GM23248 (cell line): ENCODE data around the gene RMI1. TPM values are rescaled to one million over a fixed set of nuclear protein-coding genes. Genes with fewer than 3 reads are reported as not detected.

Experiments used
- DNase-seq: peaks from one replicate; pipeline ENCODE4 v3.0.0-alpha.2; 2015
- H2AFZ ChIP-seq: fragments of 200-600 bp; sonication (generic); 2 replicates; pipeline ENCODE4 v1.6.1; 2016; ENCODE audit warnings: antibody characterized with exemption
- H3F3A ChIP-seq: fragments of 200-600 bp; sonication (generic); 2 replicates; pipeline ENCODE4 v1.6.1; 2016; ENCODE audit warnings: mild to moderate bottlenecking, antibody characterized with exemption, mixed run types; ENCODE audit not compliant: insufficient read depth
- H3K27ac ChIP-seq: fragments of 200-600 bp; sonication (generic); 2 replicates; pipeline ENCODE4 v1.5.1; 2016; ENCODE audit warnings: mild to moderate bottlenecking
- H3K27me3 ChIP-seq: fragments of 200-600 bp; sonication (generic); replicated peaks from 2 replicates; pipeline ENCODE4 v1.6.1; 2016; ENCODE audit warnings: mild to moderate bottlenecking; ENCODE audit not compliant: insufficient read depth
- H3K36me3 ChIP-seq: fragments of 200-600 bp; sonication (generic); 2 replicates; pipeline ENCODE4 v1.6.1; 2016; ENCODE audit warnings: low read depth, mild to moderate bottlenecking
- H3K4me1 ChIP-seq: fragments of 200-600 bp; sonication (generic); 2 replicates; pipeline ENCODE4 v1.6.1; 2016; ENCODE audit warnings: mild to moderate bottlenecking; ENCODE audit not compliant: insufficient read depth
- H3K4me2 ChIP-seq: fragments of 200-600 bp; sonication (generic); one replicate; pipeline ENCODE4 v1.6.1; 2016; ENCODE audit warnings: mild to moderate bottlenecking; ENCODE audit not compliant: unreplicated experiment
- H3K4me3 ChIP-seq: fragments of 200-600 bp; sonication (generic); 2 replicates; pipeline ENCODE4 v1.5.1; 2016; ENCODE audit warnings: mild to moderate bottlenecking
- H3K79me2 ChIP-seq: fragments of 200-600 bp; sonication (generic); 2 replicates; pipeline ENCODE4 v1.6.1; 2016; ENCODE audit warnings: mild to moderate bottlenecking; ENCODE audit not compliant: insufficient read depth
- H3K9ac ChIP-seq: fragments of 200-600 bp; sonication (generic); 2 replicates; pipeline ENCODE4 v1.6.1; 2016; ENCODE audit warnings: mild to moderate bottlenecking
- H3K9me2 ChIP-seq: fragments of 200-600 bp; sonication (generic); 2 replicates; pipeline ENCODE4 v1.6.1; 2016; ENCODE audit warnings: mixed run types, mild to moderate bottlenecking, moderate library complexity; ENCODE audit not compliant: insufficient read depth
- H3K9me3 ChIP-seq: fragments of 200-600 bp; sonication (generic); one replicate; pipeline ENCODE4 v1.6.1; 2017; ENCODE audit warnings: low read depth
- H4K20me1 ChIP-seq: fragments of 200-600 bp; sonication (generic); 2 replicates; pipeline ENCODE4 v1.6.0; 2016; ENCODE audit not compliant: insufficient read depth
- EZH2 ChIP-seq: fragments of 200-600 bp; sonication (generic); IDR thresholded peaks from 2 replicates; pipeline ENCODE4 v1.6.1; 2018; ENCODE audit warnings: antibody characterized with exemption, mild to moderate bottlenecking; ENCODE audit not compliant: insufficient read depth, poor library complexity, severe bottlenecking
- EZH2phosphoT487 ChIP-seq: fragments of 200-600 bp; sonication (generic); IDR thresholded peaks from 2 replicates; pipeline ENCODE4 v1.6.1; 2018; ENCODE audit warnings: antibody characterized with exemption, moderate library complexity, mild to moderate bottlenecking, low read depth; ENCODE audit not compliant: insufficient read depth
- WGBS, 2 experiments: methylation state at CpG; one replicate each; pipeline ENCODE4 v1.1.6; 2015 to 2017; ENCODE audit warnings: low lambda C conversion rate in 2 of 2, low coverage in 1 of 2; ENCODE audit errors: missing lambda C conversion rate in 2 of 2; 5-methylcytosine and 5-hydroxymethylcytosine counted together
- in situ Hi-C: fragments of 300-500 bp; cut with MboI; formaldehyde crosslinking; loops from 2 replicates; pipeline ENCODE4 v1.15.0; 2020
- polyA plus RNA-seq: library from polyadenylated mRNA; unstranded; fragments of >200 nt; fragmentation: Nextera tagmentation; extraction: Ambion mirVana; gene quantifications from 2 replicates; pipeline ENCODE4 v1.2.1, GENCODE V29; 2016
- total RNA-seq: library from RNA; depleted of rRNA; stranded (reverse); fragments of >200 nt; shearing (Covaris generic); gene quantifications from 2 replicates; pipeline ENCODE4 v1.2.3, GENCODE V29; 2014

The RMI1 gene
- total and polyA plus RNA-seq, 2 experiments from 2014 or later, result 5.7 to 9.0 TPM

GRCh38 chr9:83976372-83976771 lies 4.2 kb upstream of the RMI1 start:
- Histone ChIP-seq H3F3A (peaks cover 80% of the 10 kb centered on the region), H2AFZ (no peak overlapping the region), H3K27me3 (no peaks in the 10 kb centered on the region), H3K9me2 (no peaks in the 10 kb centered on the region), H3K9ac (peak overlapping the region; percentile 100), H3K9me3 (no peaks in the 10 kb centered on the region), H3K27ac (peak overlapping the region; percentile 4; the same call in 1 of the 2 replicates), H3K79me2 (peaks cover 91% of the 10 kb centered on the region), H3K36me3 (peaks cover 67% of the 10 kb centered on the region), H4K20me1 (peaks cover 58% of the 10 kb centered on the region), H3K4me3 (peak overlapping the region; percentile 95), H3K4me1 (peaks cover 23% of the 10 kb centered on the region), H3K4me2 (peak overlapping the region; percentile 93)
- DNase-seq, result no peak
- TF ChIP-seq EZH2, result no peak
- no peak for TF ChIP-seq EZH2phosphoT487
- WGBS, 2 experiments, result 8 to 11% methylated on average over 2 of the region's 2 CpGs
- in situ Hi-C loops, result no loop called here

DNA sequence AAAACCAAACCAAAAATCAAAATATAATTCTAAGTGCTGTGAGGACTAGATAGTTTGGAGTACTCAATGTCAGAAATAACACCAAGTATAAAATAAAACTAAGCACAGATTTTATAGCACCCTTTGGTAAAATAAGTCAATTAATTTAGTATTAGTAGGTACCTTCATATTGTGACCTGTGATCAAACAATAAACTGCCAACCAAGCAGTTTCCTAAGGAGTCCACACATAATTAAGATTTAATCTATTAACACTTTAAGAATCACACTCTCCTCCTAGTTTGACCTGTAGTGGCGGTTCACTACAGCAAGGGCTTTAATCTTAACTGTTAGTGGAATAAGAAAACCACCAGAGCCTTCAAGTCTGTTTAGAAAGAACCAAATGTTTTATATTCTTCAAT lies 3.4 kb upstream of the RMI1 start:
- DNase-seq, result no peak
- peaks cover 59% of the 10 kb centered on the region for H3K36me3 ChIP-seq
- H3K9me2 ChIP-seq, result no peaks in the 10 kb centered on the region
- H4K20me1 ChIP-seq, result peaks cover 57% of the 10 kb centered on the region
- TF ChIP-seq EZH2, result no peak
- TF ChIP-seq EZH2phosphoT487, result no peak
- peak overlapping the region; percentile 93 for H3K4me2 ChIP-seq
- peak overlapping the region; percentile 95 for H3K4me3 ChIP-seq
- H3K27ac ChIP-seq, result peak overlapping the region; percentile 8; the same call in 1 of the 2 replicates
- no peaks in the 10 kb centered on the region for H3K9me3 ChIP-seq
- peaks cover 28% of the 10 kb centered on the region for H3K4me1 ChIP-seq
- H3K27me3 ChIP-seq, result no peaks in the 10 kb centered on the region
- WGBS, 2 experiments, result 53 to 63% methylated on average over 1 of the region's 1 CpG
- in situ Hi-C loops, result no loop called here
- H3F3A ChIP-seq, result peaks cover 78% of the 10 kb centered on the region
- H2AFZ ChIP-seq, result no peak overlapping the region
- H3K79me2 ChIP-seq, result peaks cover 91% of the 10 kb centered on the region
- H3K9ac ChIP-seq, result peak overlapping the region; percentile 100

GRCh38 chr9:83978992-83979811 lies 1.4 kb upstream of the RMI1 start:
- H3K79me2 ChIP-seq, result peaks cover 91% of the 10 kb centered on the region
- H3K4me3 ChIP-seq, result peak overlapping the region; percentile 95
- peaks cover 39% of the 10 kb centered on the region for H3K36me3 ChIP-seq
- in situ Hi-C loops, result no loop called here
- H3K4me2 ChIP-seq, result peak overlapping the region; percentile 93
- no peak for TF ChIP-seq EZH2phosphoT487
- TF ChIP-seq EZH2, result no peak
- peaks cover 24% of the 10 kb centered on the region for H3K4me1 ChIP-seq
- H3K27ac ChIP-seq, result peak overlapping the region; percentile 99
- peaks cover 49% of the 10 kb centered on the region for H4K20me1 ChIP-seq
- no peaks in the 10 kb centered on the region for H3K27me3 ChIP-seq
- H3K9me3 ChIP-seq, result no peaks in the 10 kb centered on the region
- H3K9ac ChIP-seq, result peak overlapping the region; percentile 100
- H3F3A ChIP-seq, result peaks cover 60% of the 10 kb centered on the region
- no peaks in the 10 kb centered on the region for H3K9me2 ChIP-seq
- H2AFZ ChIP-seq, result no peak overlapping the region
- DNase-seq, result peak; percentile 91
- WGBS, 2 experiments, result 1% methylated on average over 39 to 55 of the region's 55 CpGs

DNA sequence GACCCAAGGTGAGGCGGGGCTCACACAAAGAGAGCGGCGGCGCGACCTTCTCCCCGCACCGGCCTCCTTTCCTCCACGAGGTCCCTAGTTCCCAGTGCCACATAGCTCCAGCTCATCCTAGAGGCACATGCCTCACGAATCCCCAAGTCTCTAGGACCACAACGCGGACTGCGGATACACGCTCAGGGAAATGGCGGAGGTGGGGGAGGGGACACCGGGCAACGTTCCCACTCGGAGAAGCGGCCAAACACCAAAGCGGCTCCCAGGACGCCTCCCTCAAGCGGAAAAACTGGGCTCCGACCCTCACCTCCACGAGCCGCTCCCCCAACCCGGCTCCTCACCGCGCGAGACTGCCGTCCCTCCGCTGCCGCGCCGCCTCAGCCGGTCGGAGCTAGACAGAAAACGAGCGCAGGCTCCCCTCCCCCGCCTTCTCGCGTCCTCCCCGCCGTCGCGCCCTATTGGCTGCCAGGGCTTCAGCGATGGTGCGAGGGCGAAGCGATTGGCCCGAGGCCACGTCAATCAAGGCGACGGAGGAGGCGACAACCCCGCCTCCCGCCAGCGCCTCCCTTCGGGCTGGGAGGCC lies 702 bp upstream of the RMI1 start, which contains the start of gene HNRNPK:
Gene HNRNPK, minus strand, starts transcription at position 404 of the 583 bp plus-strand sequence. CDS start 1,963 bp downstream, outside the sequence.
- Histone ChIP-seq H3K36me3 (peaks cover 32% of the 10 kb centered on the region), H3K9me3 (no peaks in the 10 kb centered on the region), H3K4me2 (peak within 1 kb of the TSS; percentile 93), H3K79me2 (peaks cover 91% of the 10 kb centered on the region), H3K9me2 (no peaks in the 10 kb centered on the region), H3F3A (peaks cover 53% of the 10 kb centered on the region), H3K27me3 (no peaks in the 10 kb centered on the region), H4K20me1 (peaks cover 42% of the 10 kb centered on the region), H3K27ac (peak within 1 kb of the TSS; percentile 99), H3K4me1 (peaks cover 24% of the 10 kb centered on the region), H3K9ac (peak within 1 kb of the TSS; percentile 100), H2AFZ (peak within 1 kb of the TSS; percentile 83), H3K4me3 (peak within 1 kb of the TSS; percentile 95)
- no peak for TF ChIP-seq EZH2
- TF ChIP-seq EZH2phosphoT487, result no peak
- peak; percentile 99 for DNase-seq
- WGBS, 2 experiments, result 1% methylated on average over 46 to 56 of the region's 57 CpGs
- in situ Hi-C loops, result no loop called here
